Choroid plexus epithelial cell (primary cell): ENCODE results near the gene RCVRN.

Experiments
- DNase-seq: peaks from one replicate; pipeline ENCODE4 v3.0.0-alpha.2; 2010; ENCODE audit warnings: low read depth
- H3K4me3 ChIP-seq: 2 replicates; pipeline ENCODE4 v1.5.1; 2011; ENCODE audit warnings: low read depth, mild to moderate bottlenecking, control low read depth, low read length, moderate library complexity
- CTCF ChIP-seq: conservative IDR thresholded peaks from 2 replicates; pipeline ENCODE4 v1.5.1; 2011; ENCODE audit warnings: low read depth, mild to moderate bottlenecking, control low read depth, inconsistent platforms, low read length, moderate library complexity

The RCVRN gene

GRCh38 chr17:9907883-9908648 lies 3.0 kb upstream of the RCVRN start:
- no peak overlapping the region for H3K4me3 ChIP-seq
- TF ChIP-seq CTCF: no peak
- DNase-seq: peak; percentile 30

GRCh38 chr17:9907131-9907530 lies 2.1 kb upstream of the RCVRN start:
- no peak for TF ChIP-seq CTCF
- no peak overlapping the region for H3K4me3 ChIP-seq
- DNase-seq: no peak

GRCh38 chr17:9906616-9907015 lies 1.5 kb upstream of the RCVRN start:
- TF ChIP-seq CTCF: no peak
- no peak for DNase-seq

GRCh38 chr17:9905902-9906301 lies 831 bp upstream of the RCVRN start:
- peak; percentile 63 for TF ChIP-seq CTCF
- no peak overlapping the region for H3K4me3 ChIP-seq
- peak; percentile 37 for DNase-seq

More at GRCh38 chr17:9906616-9907015, 1.5 kb upstream of the RCVRN start:
- no peak overlapping the region for H3K4me3 ChIP-seq

GRCh38 chr17:9904277-9905077 lies 594 bp downstream of the RCVRN start:
- no peak overlapping the region for H3K4me3 ChIP-seq
- DNase-seq: no peak
- TF ChIP-seq CTCF: no peak

- H3K4me3 ChIP-seq: no peak overlapping the region
- TF ChIP-seq CTCF: no peak
- DNase-seq: no peak
Measured at GRCh38 chr17:9902120-9902519, 3.0 kb downstream of the RCVRN start.

GRCh38 chr17:9900784-9901183 lies 4.3 kb downstream of the RCVRN start:
- no peak for DNase-seq

More at GRCh38 chr17:9900784-9901183, 4.3 kb downstream of the RCVRN start:
- no peak overlapping the region for H3K4me3 ChIP-seq
- no peak for TF ChIP-seq CTCF
